RWPE1 (cell line): ENCODE measurements around the gene PDE3B.
A peak's percentile ranks its signal among the peaks of the same experiment; 100 is the strongest.

ENCODE experiments used
- CTCF ChIA-PET: fragments of 350-600 bp; sonication (Branson Sonifier 250); formaldehyde crosslinking; extraction: SDS; loops from one replicate; lab custom pipeline; 2021; lab: Yijun Ruan, JAX
- POLR2A ChIA-PET: fragments of 400-600 bp; formaldehyde crosslinking; extraction: SDS; loops from one replicate; lab custom pipeline; 2020; ENCODE audit warnings: antibody characterized with exemption; ENCODE audit not compliant: low non-redundant PET; lab: Yijun Ruan, JAX
- DNase-seq: peaks from one replicate; pipeline ENCODE4 v3.0.0; 2012; ENCODE audit warnings: low spot score
- H3K27ac ChIP-seq: fragments of 450-650 bp; 2 replicates; pipeline ENCODE4 v1.5.1; 2017
- TF ChIP-seq, protein P1 (sequence below): fragments of 450-650 bp; conservative IDR thresholded peaks from 2 replicates; pipeline ENCODE4 v1.5.1; 2017; ENCODE audit warnings: low read depth, mild to moderate bottlenecking

Gene PDE3B

DNA sequence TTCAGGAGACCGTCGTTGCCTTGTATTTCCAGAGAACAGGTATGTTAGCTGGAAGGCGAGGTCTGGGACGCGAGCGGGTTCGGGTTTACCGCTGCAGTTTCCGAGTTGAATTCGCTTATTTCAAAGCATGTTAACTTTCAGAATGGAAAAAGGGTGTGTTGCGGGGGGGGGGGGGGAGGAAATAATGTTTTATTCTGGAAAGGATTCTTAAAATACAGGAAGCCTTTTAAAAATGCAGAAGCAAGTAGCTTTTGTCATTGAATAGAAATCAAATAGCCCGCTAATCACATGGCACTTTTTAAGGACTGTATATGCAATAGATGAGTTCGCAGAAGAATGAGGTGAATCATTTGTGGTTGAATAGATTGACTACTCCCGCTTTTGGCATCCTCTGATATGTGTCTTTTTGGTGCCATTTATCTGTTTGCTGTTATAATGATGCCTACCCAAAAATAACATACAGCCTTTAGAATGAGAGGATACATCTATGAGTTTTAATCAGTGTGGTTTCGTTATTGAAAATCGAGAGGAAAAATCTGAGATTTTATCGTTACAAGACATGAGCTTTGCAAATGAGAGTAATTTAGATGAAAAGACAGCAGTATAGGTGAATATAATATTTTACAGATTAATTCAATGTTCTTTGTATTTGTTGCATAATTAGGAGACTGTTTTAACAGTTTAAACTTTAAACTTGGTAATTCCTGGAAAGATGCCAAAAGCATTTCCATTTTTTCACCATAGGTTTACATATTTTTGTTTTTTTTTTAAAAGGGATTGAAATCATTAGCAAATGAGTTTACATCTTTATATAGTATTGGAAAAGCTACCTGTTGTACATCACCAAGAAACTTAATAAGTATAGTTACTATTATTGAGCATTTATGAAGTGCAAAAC, 1.7 kb downstream of the PDE3B start:
- H3K27ac ChIP-seq = no peak overlapping the region
- ChIA-PET CTCF (interaction anchor here (0.6 kb wide), 1 partner anchor 412 kb away, joined by 4 read pairs; no protein-coding TSS in a partner anchor), POLR2A (no interaction called here)
- peak; percentile 43 for DNase-seq
- TF ChIP-seq, protein P1, sequence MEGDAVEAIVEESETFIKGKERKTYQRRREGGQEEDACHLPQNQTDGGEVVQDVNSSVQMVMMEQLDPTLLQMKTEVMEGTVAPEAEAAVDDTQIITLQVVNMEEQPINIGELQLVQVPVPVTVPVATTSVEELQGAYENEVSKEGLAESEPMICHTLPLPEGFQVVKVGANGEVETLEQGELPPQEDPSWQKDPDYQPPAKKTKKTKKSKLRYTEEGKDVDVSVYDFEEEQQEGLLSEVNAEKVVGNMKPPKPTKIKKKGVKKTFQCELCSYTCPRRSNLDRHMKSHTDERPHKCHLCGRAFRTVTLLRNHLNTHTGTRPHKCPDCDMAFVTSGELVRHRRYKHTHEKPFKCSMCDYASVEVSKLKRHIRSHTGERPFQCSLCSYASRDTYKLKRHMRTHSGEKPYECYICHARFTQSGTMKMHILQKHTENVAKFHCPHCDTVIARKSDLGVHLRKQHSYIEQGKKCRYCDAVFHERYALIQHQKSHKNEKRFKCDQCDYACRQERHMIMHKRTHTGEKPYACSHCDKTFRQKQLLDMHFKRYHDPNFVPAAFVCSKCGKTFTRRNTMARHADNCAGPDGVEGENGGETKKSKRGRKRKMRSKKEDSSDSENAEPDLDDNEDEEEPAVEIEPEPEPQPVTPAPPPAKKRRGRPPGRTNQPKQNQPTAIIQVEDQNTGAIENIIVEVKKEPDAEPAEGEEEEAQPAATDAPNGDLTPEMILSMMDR = no peak

DNA sequence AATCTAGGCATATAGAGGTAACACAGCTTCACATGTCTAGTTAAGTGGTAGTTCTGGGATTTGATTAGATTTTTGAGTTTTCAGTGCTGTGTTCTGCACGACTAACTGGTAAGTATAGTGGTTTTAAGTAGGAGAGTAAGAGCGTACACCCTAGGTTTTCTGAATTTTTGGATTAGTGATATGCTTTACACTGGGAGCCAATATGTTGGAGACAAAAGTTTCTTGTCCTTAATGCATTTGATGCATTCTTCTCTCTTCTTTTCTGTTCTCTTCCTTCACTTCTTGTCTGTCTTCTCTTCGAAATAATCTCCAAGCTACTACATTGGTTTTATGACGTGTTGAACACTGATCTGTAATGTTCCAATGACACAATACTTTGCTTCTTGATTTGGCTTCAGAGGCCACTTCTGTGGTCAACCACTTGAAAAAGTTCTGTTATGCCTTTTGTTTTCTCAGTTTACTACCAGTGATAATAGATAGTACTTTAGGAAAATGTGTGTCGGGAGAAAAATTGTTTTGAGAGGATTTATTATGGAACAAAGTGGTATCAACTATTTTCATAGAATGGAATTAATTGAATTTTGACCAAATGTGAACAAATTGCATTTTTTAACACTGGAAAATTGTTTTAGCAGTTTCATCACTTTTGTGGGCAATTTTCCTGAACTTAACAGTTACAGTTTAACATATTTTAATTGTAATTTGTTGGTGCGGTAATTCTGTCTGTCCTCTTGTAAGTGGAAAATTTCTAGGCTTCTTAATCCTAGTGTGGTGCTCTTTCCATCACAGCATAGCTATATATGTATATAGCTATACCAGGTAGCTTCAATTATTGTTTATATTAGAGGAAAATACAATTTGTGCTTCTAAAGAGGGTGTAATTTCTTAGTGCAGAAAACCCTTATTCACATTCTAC, 2.6 kb downstream of the PDE3B start:
- ChIA-PET POLR2A (no interaction called here), CTCF (no interaction called here)
- no peak for DNase-seq
- TF ChIP-seq, protein P1 = no peak
- no peak overlapping the region for H3K27ac ChIP-seq

DNA sequence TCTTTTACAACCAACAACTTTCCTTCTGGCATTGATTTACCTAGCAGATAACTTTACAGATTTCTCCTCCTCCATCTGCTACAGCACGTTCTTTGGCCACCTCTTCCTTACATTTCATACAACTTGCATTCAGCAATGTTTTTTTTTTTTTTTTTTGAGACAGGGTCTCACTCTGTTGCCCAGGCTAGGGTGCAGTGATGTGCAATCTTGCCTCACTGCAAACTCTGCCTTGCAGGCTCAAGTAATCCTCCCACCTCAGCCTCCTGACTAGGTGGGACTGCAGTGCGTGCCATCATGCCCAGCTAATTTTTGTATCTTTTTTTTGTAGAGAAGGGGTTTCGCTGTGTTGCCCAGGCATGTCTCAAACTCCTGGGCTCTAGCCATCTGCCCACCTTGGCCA, 6.5 kb downstream of the PDE3B start:
- POLR2A ChIA-PET = no interaction called here
- CTCF ChIA-PET = interaction anchor here (0.6 kb wide), 1 partner anchor 100 kb away, joined by 6 read pairs; no protein-coding TSS in a partner anchor
- TF ChIP-seq, protein P1 = no peak
- DNase-seq = no peak
- no peak overlapping the region for H3K27ac ChIP-seq

DNA sequence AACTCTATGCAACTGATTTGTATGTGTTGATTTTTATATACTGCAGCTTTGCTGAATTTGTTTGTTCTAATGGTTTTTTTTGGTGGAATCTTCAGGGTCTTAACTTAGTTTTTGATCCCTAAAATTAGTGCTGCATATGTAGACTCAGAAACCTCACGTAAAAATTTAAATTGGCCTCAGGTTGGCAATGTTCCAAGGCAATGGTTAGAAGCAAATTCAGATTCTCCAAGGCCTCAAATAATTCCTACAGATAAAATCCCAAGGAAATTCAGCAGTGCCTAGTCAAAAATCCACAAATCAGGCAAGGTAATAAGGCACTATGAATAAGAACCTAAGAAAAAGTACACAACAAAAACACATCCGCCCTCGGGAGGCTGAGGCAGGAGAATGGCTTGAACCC, 9.5 kb downstream of the PDE3B start:
- POLR2A ChIA-PET = no interaction called here
- TF ChIP-seq, protein P1 = no peak
- H3K27ac ChIP-seq = no peak overlapping the region
- DNase-seq = no peak
- CTCF ChIA-PET = no interaction called here

DNA sequence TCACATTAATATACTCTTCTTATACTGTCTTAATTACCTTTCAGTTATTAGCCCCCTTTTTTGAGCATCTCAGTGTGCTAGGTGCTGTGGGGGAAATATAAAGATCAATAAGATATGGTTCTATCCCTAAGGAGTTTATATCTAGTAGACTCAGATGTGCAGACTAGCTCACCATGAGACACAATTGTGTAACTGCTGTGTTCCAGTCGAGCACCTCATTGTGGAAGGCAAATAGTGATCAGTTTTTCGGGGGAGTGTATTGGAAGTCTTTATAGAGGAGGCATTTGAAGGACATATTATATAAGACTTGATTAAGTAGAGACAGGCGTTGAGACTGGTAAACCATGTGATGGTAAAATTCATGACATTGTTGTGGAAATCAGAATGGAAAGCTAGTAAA, 11.8 kb downstream of the PDE3B start:
- H3K27ac ChIP-seq = no peak overlapping the region

More for the DNA sequence above, 11.8 kb downstream of the PDE3B start:
- TF ChIP-seq, protein P1 = no peak
- DNase-seq = no peak
- CTCF ChIA-PET = no interaction called here
- POLR2A ChIA-PET = no interaction called here
